CD4-positive, alpha-beta T cell treated with Interleukin-15 for 4 hours (primary cell): ENCODE data around the gene FOSL1.
A peak's percentile ranks its signal among the peaks of the same experiment; 100 is the strongest.
"Not testable (repeated sequence)": the region's sequence is repeated elsewhere in the genome, so short reads cannot be mapped to it uniquely, and the experiment has no call there.

Source experiments
- DNase-seq: peaks from one replicate; pipeline ENCODE4 v3.0.0-alpha.2; 2020; ENCODE audit warnings: low spot score

Gene FOSL1

DNA sequence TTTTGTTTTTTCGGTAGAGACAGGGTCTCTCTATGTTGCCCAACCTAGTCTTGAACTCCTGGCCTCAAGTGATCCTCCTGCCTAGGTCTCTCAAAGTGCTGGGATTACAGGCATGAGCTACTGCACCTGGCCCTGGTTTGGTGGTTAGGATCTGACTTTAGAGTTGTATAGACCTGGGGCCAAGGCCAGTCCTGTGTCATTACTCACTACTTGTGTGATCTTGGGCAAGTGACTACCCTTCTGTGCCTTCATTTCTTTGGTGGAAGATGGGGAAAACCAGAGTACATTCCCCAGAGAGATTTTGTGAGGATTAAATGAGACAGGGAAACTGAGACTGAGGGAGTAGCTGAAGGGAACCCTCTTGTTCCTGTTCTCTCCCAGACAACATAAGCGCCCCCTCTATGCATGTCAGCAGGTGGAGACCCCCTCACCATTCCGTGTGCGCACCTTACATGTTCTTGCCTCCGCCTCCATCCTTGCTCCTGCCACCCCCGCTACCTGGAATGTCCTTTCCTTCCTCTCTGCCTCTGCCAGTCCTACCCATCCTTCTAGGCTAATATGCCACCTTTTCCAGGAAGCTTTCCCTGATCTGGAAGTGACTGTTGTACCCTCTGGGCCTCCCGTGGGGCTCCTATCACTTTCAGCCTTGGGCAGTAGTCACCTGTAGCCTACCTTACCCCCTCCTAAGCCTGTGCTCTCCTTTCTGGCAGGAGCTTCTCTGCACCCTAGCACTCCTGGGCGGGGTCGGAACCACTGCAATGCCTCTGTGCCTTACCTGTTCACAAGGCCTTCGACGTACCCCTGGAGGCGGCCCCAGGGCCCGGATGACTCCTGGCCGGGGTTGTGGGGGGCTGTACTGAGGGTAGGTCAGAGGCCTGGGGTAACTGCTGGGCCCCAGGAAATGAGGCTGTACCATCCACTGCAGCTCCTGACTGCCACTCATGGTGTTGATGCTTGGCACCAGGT lies 3.9 kb downstream of the FOSL1 start:
- DNase-seq = no peak

DNA sequence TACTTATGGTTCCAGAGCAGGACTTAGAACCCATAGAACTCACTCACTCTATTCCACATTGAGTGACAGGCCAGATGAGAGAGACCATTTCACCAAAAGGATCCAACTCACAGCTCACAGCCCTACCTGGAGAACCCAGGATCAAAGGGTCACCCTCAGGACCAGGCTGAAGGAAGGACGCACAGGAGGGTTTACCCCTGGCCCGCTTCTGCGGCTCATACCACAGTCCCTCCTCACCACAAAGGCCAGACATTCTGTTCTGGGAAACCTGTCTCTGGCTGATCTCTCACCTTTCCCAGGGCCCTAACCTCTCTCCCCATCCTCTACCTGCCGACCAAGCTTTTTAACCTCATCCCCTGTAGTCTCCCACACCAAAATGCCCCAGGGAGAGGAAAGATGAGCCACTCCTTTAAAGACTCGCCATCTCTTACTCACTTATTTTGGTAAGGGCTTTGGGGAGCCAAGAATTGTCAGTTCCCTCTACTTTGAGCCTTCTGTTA lies 4.7 kb downstream of the FOSL1 start:
- DNase-seq = no peak

DNA sequence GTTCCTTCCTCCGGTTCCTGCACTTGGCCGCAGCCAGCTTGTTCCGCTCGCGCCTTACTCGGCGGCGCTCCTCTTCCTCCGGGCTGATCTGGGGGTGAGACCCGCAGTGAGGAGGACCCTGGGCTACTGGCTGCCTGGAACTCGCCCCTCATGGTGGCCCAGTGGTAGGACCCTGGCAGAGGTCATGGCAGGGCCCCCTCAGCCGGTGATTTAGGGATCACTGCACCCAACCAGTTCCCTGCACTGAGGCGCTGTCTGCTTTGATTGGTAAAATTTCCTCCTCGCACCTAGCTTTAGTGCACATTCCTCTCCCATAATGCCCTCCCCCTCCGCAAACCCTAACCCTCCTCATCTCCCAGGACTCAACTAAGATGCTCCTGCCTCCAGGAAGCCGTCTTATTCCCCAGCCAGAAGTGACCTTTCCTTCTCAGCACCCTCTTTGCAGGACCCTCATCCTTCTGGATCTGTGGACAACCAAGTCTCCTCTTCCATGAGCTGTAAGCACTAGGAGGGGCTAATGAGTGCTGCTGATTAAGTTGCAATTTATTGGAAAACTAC lies 6.1 kb downstream of the FOSL1 start:
- no peak for DNase-seq

DNA sequence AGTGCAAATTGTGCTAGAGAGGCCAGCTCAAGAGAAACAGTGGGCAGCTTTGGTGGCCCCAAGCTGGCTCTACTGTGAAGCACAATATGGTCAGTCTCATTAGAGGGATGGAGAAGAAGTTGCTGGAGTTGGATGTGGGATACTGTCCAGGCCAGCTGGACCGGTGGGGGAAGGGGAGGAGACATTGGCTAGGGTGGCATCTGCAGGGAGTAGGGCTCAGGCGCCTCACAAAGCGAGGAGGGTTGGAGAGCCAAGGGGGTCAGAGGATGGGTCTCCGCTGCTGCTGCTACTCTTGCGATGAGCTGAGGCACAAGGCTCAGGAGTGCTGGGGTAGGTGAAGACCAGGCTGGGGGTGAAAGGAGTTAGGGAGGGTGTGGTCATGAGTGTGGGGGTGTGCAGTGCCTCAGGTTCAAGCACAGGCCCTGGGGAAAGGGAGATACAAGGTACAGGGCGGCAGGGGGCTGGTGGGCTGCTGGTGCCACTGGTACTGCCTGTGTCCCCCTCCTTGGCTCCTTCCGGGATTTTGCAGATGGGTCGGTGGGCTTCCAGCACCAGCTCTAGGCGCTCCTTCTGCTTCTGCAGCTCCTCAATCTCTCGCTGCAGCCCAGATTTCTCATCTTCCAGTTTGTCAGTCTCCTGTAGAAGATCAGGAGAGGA lies 7.4 kb downstream of the FOSL1 start:
- no peak for DNase-seq

DNA sequence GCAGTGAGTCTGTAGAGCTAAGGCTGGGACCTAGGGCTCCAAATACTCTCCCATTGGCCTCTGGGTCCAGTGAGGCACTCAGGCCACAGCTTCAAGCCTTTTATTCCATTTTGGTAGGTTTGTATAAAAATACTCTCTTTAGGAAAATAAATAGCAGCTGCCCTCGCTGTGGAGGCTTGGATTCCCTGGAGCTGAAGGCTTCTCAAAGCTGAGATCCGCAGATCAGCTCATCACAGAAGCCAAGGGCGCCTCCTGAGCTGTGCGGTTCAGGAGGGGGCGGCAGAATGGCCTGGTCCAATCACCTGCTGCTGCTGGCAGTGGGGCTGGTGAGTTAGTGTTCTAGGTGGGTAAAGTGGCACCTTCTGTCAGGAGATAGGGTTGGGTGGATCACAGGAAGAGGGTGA lies 8.0 kb downstream of the FOSL1 start:
- not testable (repeated sequence) for DNase-seq

DNA sequence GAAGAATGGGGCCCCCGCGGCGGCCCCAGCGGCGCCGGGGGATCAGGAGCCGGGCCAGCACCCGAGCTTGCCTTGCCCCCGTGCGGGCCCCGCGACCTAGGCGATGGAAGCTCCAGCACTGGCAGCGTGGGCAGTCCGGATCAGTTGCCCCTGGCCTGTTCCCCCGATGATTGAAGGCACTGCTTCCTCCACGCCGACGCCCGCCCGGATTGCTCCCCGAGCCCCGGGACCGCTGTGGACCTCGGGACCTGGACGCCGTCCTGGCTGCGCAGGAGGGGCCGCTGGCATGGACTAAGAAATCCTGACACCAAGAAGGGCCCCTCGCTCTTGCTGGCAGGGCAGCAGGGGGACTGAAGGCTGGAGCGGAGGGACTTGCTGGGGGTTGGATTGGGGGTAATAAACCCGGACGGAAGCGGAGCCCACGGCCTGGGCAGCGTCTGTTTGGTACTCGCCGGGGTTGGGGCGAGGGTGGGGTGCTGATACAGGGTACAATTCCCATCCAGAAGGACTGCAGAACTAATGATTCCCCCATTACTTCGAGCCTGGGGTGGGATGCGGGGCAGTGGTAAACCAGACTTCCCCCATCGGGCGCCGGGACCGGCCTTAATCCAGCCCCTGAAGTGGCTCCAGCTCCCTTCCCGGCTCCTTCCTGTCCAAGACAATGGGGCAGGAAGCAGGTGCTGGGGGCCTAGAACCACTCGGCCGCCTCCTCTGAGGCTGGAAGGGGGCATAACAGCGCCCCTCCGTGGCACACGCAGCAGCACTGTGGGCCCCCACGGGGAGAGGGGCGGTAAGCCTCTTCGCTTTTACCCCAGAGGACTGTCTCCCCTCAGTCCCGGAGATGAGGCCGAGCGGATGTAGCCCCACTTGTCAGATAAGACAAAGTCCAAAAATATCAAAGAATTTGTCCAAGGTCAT lies 8.7 kb downstream of the FOSL1 start:
- no peak for DNase-seq

DNA sequence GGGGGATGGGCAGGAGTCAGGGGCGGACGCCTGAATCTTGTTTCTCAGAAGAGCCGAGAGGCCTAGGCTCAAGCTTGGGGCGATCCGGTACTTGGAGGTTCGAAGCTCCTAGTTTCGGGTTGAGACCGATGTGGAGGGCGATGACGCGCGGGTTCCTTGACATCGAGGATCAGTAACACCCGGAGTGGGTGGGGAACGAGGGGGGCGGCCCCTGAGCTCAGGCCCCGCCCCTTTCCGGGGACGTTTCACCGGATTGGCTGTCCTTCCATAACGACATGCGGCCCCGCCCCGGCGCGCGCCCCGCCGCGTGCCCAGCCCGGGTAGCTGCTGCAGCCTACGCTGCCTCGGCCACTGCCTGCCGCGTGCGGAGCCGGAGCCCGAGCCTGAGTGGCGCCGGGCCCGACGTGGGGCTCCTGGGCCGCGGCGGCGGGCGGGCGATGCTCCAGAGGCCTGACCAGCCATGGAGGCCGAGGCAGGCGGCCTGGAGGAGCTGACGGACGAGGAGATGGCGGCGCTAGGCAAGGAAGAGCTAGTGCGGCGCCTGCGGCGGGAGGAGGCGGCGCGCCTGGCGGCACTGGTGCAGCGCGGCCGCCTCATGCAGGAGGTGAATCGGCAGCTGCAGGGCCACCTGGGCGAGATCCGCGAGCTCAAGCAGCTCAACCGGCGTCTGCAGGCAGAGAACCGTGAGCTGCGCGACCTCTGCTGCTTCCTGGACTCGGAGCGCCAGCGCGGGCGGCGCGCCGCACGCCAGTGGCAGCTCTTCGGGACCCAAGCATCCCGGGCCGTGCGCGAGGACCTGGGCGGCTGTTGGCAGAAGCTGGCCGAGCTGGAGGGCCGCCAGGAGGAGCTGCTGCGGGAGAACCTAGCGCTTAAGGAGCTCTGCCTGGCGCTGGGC lies 9.6 kb downstream of the FOSL1 start, which contains the start of gene CCDC85B:
Gene CCDC85B, plus strand, starts transcription at position 350 of the 895 bp plus-strand sequence. Its CDS starts 111 bp downstream, at position 461.
- DNase-seq = peak; percentile 98

DNA sequence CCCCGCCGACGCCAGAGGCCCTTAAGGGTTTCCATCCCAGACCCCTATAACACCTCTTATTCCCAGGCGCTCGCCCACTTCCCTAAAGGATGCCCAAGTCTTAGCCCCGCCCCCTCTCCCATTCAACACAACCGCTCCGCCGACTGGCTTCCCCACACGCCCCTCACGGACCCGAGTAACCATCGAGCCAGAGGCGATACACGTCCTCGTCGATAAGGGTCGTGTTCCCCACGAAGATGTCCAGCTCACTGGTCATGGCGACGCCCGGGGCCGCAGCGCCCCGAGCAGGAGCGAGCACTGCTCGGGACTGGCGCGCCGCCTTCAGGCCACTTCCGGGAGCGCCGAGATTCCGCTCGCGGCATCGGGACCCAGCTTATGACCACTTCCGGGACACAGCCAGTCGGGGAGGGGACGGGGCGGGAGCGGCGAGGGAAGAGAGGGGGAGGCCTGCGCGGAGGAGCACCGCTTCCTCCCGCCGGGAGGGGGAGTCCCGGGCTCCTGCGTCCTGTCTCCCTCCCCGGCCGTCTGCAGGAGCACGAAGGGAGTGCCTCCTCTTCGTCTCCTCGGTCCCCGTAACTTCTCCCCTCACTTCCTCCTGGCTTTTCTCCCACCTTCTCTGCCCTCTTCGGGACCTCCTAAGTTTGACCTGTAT lies 11.9 kb downstream of the FOSL1 start, which contains the start of gene FIBP:
Gene FIBP, minus strand, starts transcription at position 309 of the 652 bp plus-strand sequence. Its CDS starts 53 bp downstream, at position 256.
- peak; percentile 95 for DNase-seq

DNA sequence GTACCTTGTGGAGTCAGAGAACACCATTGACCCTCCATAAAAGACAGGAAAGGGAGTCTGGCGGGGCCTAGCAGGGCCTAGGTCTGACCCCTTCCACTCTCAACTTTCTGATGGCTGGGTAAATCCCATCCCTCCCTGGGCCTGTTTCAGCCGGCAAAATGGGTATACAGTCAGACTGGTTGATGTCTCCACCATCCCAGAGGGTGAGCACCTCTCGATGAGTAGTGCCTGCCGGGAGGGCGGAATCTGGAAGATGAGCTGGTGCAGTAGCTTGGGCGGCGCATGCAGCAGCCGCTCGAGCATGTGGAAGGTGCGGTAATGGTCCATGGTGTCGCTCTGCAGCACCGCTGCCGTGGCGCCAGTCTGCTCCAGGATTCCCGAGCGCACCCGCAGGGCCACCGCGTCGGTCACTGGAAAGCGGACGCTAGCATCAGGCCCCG lies 12.4 kb downstream of the FOSL1 start:
- DNase-seq = no peak

DNA sequence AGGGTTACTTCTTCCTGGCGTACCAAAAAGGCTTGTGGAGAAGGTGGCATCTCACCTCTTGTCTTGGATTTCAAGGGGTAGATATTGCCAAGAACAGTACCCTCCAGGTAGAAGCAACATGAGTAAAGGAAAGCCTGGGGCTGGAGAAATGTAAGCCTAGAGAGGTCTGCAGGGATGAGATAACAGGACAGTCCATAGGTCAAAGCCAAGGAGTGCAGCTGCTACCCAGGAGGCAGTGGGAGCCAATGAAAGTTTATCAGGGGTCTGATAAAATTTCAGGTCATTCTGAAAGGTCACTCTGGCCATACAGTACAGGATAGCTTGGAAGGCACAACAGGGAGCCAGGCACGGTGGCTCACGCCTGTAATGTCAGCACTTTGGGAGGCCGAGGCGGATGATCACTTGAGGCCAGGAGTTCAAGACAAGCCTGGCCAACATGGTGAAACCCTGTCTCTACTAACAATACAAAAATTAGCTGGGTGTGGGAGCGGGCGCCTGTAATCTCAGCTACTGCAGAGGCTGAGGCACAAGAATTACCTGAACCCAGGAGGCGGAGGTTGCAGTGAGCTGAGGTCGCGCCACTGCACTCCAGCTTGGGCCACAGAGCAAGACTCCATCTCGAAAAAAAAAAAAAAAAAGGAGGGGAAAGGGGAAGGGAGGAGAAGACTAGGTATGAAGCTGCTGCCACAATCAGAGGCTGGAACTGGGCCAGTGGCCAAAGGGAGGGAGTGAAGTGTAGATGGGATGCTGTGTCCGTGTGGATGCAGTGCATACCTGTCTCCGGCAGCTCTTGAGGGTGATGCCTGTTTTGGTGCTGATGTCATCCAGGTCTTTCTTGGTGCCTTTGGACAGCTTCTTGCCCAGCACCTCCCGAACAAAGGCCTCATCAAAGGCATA lies 13.1 kb downstream of the FOSL1 start:
- no peak for DNase-seq

DNA sequence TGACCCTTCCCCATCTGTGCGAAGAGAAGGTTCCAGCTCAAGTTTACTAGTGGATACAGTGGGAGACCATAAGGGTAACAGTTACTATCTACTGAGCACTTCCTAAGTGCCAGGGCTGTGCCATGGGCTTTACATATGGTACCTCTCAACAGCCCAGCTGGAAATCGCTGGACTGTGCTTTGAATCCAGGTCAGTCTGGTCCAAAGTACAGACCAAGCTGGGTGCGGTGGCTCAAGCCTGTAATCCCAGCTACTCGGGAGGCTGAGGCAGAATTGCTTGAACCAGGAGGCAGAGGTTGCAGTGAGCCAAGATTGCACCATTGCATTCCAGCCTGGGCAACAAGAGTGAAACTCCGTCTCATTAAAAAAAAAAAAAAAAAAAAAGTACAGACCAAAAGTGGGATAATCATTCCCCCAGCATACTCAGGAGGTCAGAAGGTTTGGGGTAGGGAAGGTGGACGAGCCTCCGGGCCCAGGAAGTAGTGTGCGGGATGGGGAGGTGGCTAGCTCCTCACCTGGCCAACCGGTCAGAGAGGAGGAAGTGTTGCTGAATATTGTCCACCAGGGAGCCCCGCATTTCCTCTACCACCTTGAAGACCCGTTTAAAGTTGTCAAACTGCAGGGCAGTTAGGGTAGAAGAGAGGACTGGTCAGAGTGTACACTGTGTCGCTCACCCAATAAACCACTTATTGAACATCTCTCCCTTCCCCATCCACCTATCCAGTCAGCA lies 14.2 kb downstream of the FOSL1 start:
- DNase-seq = no peak

DNA sequence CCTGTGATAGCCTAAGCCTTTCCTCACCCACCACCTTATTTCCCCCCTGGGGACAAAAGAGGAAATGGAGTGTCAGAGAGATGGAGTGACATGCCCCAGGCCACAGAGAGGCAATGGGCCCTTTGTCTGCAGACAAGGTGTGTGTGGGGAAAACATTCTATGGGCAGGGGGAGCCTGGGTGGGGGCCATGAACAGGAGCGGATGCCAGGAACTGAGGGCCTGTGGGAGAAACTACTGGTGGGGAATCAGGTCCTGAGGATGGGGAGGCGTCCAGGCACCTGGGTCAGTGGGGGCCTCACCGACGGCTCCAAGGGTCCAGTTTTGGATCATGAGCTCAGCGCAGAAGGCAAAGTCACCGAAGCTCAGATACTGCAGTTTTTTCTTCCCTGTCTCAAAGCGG lies 15.0 kb downstream of the FOSL1 start:
- DNase-seq = no peak

DNA sequence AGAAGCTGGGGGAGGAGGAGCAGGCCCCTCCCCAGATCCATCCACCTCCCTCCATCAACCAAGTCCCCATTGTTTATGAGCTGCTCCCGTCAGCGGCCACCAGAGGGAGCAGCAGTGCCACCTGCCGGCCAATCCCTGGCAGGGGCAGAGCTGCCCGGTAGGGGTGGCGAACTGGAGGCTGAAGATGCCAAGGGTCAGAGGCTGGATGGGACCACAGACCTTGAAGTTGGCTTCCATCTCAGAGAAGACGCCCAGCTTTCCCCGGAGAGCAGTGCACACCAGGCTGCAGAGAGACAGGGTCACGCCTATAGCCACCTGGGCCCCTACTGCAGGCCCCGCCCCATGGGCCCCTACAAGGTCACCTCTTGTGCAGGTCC lies 15.5 kb downstream of the FOSL1 start:
- peak; percentile 86 for DNase-seq

DNA sequence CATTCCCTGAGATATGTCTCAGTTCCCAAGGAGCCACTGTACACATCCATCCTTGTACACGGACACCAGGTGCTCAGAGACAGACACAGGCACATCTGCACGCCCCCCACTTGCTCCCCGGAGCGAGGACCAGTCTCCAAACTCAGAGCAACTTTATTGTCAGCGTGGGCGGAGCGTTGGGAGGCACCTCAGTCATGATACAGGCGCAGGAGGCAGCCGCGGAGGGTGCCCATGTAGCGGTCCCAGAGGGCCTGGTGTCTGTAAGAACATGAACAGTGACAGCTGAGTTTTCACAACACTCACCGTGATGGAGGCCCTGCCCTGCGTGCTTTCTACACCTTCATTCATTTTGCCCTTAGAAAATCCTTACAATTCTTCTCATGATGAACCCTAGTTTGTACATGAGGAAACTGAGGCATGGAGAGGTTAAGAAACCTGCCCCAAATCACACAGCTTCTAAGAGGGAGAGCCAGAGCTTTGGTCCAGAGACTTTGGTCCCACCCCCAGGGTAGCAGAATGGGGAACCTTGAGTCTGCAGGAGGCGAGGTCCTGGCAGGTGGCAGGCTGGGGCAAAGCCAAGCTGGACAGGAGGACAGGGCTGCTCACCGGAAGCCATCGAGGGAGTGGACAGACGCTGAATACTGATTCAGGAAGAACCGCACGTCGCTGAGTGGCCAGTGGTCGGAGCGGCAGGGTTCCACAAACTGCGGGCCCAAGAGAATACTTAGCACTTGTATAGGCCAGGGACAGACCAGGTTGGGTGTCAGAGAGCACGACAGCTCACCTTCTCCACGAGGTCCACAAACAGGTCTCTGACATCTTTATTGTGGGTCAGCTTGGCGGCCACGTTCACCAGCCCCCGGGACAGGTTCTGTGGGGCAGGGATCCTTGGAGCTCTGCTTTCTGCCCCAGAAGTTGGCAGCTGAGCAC lies 16.1 kb downstream of the FOSL1 start:
- DNase-seq = no peak

DNA sequence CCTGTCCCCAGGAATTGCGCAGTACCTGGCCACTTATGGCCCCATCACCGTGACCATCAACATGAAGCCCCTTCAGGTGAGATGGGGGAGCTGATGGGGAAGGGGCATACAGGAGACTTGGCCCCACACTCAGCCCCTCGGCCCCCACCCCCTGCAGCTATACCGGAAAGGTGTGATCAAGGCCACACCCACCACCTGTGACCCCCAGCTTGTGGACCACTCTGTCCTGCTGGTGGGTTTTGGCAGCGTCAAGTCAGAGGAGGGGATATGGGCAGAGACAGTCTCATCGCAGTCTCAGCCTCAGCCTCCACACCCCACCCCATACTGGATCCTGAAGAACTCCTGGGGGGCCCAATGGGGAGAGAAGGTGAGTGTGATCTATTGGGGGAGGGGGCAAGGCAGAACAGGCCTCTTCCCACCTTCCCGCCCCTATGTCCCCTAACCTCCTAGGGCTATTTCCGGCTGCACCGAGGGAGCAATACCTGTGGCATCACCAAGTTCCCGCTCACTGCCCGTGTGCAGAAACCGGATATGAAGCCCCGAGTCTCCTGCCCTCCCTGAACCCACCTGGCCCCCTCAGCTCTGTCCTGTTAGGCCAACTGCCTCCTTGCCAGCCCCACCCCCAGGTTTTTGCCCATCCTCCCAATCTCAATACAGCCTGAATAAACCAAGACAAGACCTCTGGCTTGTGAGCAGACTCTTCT lies 17.0 kb downstream of the FOSL1 start:
- no peak for DNase-seq
